IMR-90 (cell line): ENCODE data around the gene NUDCD3.

Experiments
- POLR2A ChIP-seq: IDR thresholded peaks from 2 replicates; pipeline ENCODE4 v1.6.1; 2012; ENCODE audit warnings: mild to moderate bottlenecking, low read depth, low read length
- TF ChIP-seq, protein P1 (sequence below): conservative IDR thresholded peaks from 2 replicates; pipeline ENCODE4 v1.5.1; 2012; ENCODE audit warnings: mild to moderate bottlenecking, low read depth, low read length, improper control_type of control experiment

- TF ChIP-seq, protein P1, sequence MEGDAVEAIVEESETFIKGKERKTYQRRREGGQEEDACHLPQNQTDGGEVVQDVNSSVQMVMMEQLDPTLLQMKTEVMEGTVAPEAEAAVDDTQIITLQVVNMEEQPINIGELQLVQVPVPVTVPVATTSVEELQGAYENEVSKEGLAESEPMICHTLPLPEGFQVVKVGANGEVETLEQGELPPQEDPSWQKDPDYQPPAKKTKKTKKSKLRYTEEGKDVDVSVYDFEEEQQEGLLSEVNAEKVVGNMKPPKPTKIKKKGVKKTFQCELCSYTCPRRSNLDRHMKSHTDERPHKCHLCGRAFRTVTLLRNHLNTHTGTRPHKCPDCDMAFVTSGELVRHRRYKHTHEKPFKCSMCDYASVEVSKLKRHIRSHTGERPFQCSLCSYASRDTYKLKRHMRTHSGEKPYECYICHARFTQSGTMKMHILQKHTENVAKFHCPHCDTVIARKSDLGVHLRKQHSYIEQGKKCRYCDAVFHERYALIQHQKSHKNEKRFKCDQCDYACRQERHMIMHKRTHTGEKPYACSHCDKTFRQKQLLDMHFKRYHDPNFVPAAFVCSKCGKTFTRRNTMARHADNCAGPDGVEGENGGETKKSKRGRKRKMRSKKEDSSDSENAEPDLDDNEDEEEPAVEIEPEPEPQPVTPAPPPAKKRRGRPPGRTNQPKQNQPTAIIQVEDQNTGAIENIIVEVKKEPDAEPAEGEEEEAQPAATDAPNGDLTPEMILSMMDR: no peak
- no peak for TF ChIP-seq POLR2A
Measured at GRCh38 chr7:44368885-44369284, 121.6 kb downstream of the NUDCD3 start.
